HepG2 (cell line): ENCODE measurements around the gene RNU6-8. TPM values are rescaled to one million over a fixed set of nuclear protein-coding genes. Genes with fewer than 3 reads are reported as not detected.

Source experiments
- FOXA1 ChIP-seq, 2 experiments: fragments of 450-650 bp in 1 of 2; sonication (generic) in 1 of 2; formaldehyde crosslinking in 1 of 2; IDR thresholded peaks; 2 replicates each; pipeline versions ENCODE4 v1.4.0 to v1.6.1; 2016 to 2020; ENCODE audit warnings: missing genetic modification reagents in 1 of 2
- KMT2A ChIP-seq: sonication (generic); formaldehyde crosslinking; IDR thresholded peaks from 2 replicates; pipeline ENCODE4 v1.4.0; 2020; ENCODE audit warnings: missing genetic modification reagents
- PHF21A ChIP-seq: sonication (generic); formaldehyde crosslinking; IDR thresholded peaks from 2 replicates; pipeline ENCODE4 v1.5.0; 2020; ENCODE audit warnings: mild to moderate bottlenecking, missing genetic modification reagents
- SOX6 ChIP-seq, 2 experiments: fragments of 450-650 bp in 1 of 2; sonication (generic) in 1 of 2; formaldehyde crosslinking in 1 of 2; IDR thresholded peaks; 2 replicates each; pipeline versions ENCODE4 v1.4.0 to v1.6.1; 2017 to 2020; ENCODE audit warnings: antibody characterized with exemption in 1 of 2, mild to moderate bottlenecking in 1 of 2, missing genetic modification reagents in 1 of 2
- STAT5B ChIP-seq: sonication (generic); formaldehyde crosslinking; IDR thresholded peaks from 2 replicates; pipeline ENCODE4 v1.4.0; 2020; ENCODE audit warnings: missing genetic modification reagents
- TMF1 ChIP-seq: sonication (generic); formaldehyde crosslinking; IDR thresholded peaks from 2 replicates; pipeline ENCODE4 v1.8.1; 2022; ENCODE audit warnings: low read depth, missing genetic modification reagents
- TSC22D2 ChIP-seq: sonication (generic); formaldehyde crosslinking; IDR thresholded peaks from 2 replicates; pipeline ENCODE4 v1.5.1; 2020; ENCODE audit warnings: missing genetic modification reagents, mild to moderate bottlenecking, borderline replicate concordance
- ZBTB20 ChIP-seq: sonication (generic); formaldehyde crosslinking; IDR thresholded peaks from 2 replicates; pipeline ENCODE4 v1.8.1; 2023; ENCODE audit warnings: missing genetic modification reagents, low read depth, mild to moderate bottlenecking, borderline replicate concordance
- ZMYM4 ChIP-seq: sonication (generic); formaldehyde crosslinking; IDR thresholded peaks from 2 replicates; pipeline ENCODE4 v1.8.1; 2023; ENCODE audit warnings: mild to moderate bottlenecking, missing genetic modification reagents
- ZNF788 ChIP-seq: sonication (generic); formaldehyde crosslinking; IDR thresholded peaks from 2 replicates; pipeline ENCODE4 v1.5.0; 2020; ENCODE audit warnings: mild to moderate bottlenecking, missing genetic modification reagents, borderline replicate concordance
- ZNF792 ChIP-seq: IDR thresholded peaks from 2 replicates; pipeline ENCODE4 v1.6.1; 2016
- polyA plus RNA-seq, 8 experiments: library from polyadenylated mRNA; depleted of rRNA in 3 of 8; stranded (reverse) in 7 of 8; unstranded in 1 of 8; fragments of >200 nt; fragmentation: Illumina TruSeq in 4 of 8; extraction: Trizol in 4 of 8; gene quantifications; 2 replicates each; pipeline versions ENCODE4 v1.2.1 to v1.2.3, GENCODE V29; 2011 to 2016; ENCODE audit warnings: low read depth in 4 of 8, missing spikeins in 1 of 8, mixed read lengths in 1 of 8; ENCODE audit not compliant: insufficient read depth in 1 of 8
- total RNA-seq, 5 experiments: library from RNA; depleted of rRNA; stranded (reverse); fragments of >200 nt; fragmentation: Illumina TruSeq; extraction: Trizol; gene quantifications; 2 replicates each; pipeline ENCODE4 v1.2.3, GENCODE V29; 2016; ENCODE audit warnings: low read depth in 1 of 5
- TF ChIP-seq, protein P1 (sequence below): sonication (generic); formaldehyde crosslinking; IDR thresholded peaks from 2 replicates; pipeline ENCODE4 v1.4.0; 2020; ENCODE audit warnings: missing genetic modification reagents
- TF ChIP-seq, protein P2 (sequence below): IDR thresholded peaks from 2 replicates; pipeline ENCODE4 v1.6.1; 2016; ENCODE audit warnings: low read depth
- TF ChIP-seq, protein P3 (sequence below): sonication (generic); formaldehyde crosslinking; IDR thresholded peaks from 2 replicates; pipeline ENCODE4 v1.5.0; 2020; ENCODE audit warnings: mild to moderate bottlenecking, missing genetic modification reagents, moderate library complexity
- TF ChIP-seq, protein P4 (sequence below): IDR thresholded peaks from 2 replicates; pipeline ENCODE4 v1.4.0; 2020; ENCODE audit warnings: mild to moderate bottlenecking, missing genetic modification reagents

Gene RNU6-8
- total and polyA plus RNA-seq, 2 of the 13 experiments (the other 11 are each of a cell fraction or from before 2014, with no cell fraction given), result under 0.01 TPM; not detected in 1

DNA sequence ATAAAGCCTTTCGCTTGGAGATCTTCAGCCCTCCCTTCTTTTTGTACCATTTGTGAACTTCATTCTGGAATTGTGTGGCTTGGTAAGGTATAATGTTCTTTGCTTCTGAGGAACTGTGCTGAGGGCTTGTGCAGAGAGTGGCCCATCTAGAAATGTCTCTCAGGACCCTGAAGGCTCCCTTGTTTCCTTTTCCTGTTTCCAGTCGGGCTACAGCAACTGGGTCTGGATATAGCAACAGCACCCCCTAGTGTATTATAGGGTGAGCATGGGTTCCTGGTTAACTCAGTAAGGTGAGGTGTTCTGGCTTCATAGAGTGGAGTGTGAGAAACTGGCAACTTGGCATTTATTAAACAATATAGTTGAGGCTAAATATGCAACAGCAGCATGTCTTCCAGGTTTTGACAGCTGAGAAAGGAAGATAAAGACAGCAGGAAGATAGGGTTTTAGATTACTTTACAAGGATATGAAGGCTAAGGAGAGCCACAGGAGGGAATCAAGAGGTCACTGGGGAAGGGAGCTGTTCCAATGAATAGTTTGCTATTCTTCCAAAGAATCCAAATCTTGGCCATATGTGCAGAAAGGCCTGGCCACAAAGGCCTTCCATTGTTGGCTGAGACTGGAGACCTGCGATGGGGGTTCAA is 49.1 kb upstream of the RNU6-8 start (continued):
- TF ChIP-seq, protein P1, sequence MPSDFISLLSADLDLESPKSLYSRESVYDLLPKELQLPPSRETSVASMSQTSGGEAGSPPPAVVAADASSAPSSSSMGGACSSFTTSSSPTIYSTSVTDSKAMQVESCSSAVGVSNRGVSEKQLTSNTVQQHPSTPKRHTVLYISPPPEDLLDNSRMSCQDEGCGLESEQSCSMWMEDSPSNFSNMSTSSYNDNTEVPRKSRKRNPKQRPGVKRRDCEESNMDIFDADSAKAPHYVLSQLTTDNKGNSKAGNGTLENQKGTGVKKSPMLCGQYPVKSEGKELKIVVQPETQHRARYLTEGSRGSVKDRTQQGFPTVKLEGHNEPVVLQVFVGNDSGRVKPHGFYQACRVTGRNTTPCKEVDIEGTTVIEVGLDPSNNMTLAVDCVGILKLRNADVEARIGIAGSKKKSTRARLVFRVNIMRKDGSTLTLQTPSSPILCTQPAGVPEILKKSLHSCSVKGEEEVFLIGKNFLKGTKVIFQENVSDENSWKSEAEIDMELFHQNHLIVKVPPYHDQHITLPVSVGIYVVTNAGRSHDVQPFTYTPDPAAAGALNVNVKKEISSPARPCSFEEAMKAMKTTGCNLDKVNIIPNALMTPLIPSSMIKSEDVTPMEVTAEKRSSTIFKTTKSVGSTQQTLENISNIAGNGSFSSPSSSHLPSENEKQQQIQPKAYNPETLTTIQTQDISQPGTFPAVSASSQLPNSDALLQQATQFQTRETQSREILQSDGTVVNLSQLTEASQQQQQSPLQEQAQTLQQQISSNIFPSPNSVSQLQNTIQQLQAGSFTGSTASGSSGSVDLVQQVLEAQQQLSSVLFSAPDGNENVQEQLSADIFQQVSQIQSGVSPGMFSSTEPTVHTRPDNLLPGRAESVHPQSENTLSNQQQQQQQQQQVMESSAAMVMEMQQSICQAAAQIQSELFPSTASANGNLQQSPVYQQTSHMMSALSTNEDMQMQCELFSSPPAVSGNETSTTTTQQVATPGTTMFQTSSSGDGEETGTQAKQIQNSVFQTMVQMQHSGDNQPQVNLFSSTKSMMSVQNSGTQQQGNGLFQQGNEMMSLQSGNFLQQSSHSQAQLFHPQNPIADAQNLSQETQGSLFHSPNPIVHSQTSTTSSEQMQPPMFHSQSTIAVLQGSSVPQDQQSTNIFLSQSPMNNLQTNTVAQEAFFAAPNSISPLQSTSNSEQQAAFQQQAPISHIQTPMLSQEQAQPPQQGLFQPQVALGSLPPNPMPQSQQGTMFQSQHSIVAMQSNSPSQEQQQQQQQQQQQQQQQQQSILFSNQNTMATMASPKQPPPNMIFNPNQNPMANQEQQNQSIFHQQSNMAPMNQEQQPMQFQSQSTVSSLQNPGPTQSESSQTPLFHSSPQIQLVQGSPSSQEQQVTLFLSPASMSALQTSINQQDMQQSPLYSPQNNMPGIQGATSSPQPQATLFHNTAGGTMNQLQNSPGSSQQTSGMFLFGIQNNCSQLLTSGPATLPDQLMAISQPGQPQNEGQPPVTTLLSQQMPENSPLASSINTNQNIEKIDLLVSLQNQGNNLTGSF, result no peak
- TF ChIP-seq TMF1 (CRISPR knock-in tag), result no peak
- no peak for TF ChIP-seq SOX6 (IDR thresholded peaks at IDR 0.05)
- peak; percentile 49; the same call in 1 of the 2 replicates for TF ChIP-seq SOX6 (CRISPR knock-in tag; IDR thresholded peaks at IDR 0.05)
- TF ChIP-seq ZBTB20 (CRISPR knock-in tag), result no peak
- TF ChIP-seq FOXA1 (IDR thresholded peaks at IDR 0.05), result no peak
- 0 out of 2 replicates have a peak, but pooled peaks have one; percentile 35 for TF ChIP-seq FOXA1 (CRISPR knock-in tag; IDR thresholded peaks at IDR 0.05)
- no peak for TF ChIP-seq STAT5B (CRISPR knock-in tag)
- TF ChIP-seq ZMYM4 (CRISPR knock-in tag), result peak; percentile 87
- TF ChIP-seq, protein P2, sequence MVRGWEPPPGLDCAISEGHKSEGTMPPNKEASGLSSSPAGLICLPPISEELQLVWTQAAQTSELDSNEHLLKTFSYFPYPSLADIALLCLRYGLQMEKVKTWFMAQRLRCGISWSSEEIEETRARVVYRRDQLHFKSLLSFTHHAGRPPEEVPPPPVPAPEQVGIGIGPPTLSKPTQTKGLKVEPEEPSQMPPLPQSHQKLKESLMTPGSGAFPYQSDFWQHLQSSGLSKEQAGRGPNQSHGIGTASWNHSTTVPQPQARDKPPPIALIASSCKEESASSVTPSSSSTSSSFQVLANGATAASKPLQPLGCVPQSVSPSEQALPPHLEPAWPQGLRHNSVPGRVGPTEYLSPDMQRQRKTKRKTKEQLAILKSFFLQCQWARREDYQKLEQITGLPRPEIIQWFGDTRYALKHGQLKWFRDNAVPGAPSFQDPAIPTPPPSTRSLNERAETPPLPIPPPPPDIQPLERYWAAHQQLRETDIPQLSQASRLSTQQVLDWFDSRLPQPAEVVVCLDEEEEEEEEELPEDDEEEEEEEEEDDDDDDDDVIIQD (CRISPR knock-in tag), result peak; percentile 89
- TF ChIP-seq ZNF788, result peak; percentile 27; the same call in 1 of the 2 replicates
- TF ChIP-seq, protein P3, sequence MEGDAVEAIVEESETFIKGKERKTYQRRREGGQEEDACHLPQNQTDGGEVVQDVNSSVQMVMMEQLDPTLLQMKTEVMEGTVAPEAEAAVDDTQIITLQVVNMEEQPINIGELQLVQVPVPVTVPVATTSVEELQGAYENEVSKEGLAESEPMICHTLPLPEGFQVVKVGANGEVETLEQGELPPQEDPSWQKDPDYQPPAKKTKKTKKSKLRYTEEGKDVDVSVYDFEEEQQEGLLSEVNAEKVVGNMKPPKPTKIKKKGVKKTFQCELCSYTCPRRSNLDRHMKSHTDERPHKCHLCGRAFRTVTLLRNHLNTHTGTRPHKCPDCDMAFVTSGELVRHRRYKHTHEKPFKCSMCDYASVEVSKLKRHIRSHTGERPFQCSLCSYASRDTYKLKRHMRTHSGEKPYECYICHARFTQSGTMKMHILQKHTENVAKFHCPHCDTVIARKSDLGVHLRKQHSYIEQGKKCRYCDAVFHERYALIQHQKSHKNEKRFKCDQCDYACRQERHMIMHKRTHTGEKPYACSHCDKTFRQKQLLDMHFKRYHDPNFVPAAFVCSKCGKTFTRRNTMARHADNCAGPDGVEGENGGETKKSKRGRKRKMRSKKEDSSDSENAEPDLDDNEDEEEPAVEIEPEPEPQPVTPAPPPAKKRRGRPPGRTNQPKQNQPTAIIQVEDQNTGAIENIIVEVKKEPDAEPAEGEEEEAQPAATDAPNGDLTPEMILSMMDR (CRISPR knock-in tag), result peak; percentile 99
- peak; percentile 20; the same call in 1 of the 2 replicates for TF ChIP-seq PHF21A (CRISPR knock-in tag)
- peak; percentile 75; the same call in 1 of the 2 replicates for TF ChIP-seq ZNF792 (CRISPR knock-in tag)
- TF ChIP-seq TSC22D2 (CRISPR knock-in tag), result peak; percentile 94; the same call in 1 of the 2 replicates
- TF ChIP-seq KMT2A, result peak; percentile 75; the same call in 1 of the 2 replicates
- TF ChIP-seq, protein P4, sequence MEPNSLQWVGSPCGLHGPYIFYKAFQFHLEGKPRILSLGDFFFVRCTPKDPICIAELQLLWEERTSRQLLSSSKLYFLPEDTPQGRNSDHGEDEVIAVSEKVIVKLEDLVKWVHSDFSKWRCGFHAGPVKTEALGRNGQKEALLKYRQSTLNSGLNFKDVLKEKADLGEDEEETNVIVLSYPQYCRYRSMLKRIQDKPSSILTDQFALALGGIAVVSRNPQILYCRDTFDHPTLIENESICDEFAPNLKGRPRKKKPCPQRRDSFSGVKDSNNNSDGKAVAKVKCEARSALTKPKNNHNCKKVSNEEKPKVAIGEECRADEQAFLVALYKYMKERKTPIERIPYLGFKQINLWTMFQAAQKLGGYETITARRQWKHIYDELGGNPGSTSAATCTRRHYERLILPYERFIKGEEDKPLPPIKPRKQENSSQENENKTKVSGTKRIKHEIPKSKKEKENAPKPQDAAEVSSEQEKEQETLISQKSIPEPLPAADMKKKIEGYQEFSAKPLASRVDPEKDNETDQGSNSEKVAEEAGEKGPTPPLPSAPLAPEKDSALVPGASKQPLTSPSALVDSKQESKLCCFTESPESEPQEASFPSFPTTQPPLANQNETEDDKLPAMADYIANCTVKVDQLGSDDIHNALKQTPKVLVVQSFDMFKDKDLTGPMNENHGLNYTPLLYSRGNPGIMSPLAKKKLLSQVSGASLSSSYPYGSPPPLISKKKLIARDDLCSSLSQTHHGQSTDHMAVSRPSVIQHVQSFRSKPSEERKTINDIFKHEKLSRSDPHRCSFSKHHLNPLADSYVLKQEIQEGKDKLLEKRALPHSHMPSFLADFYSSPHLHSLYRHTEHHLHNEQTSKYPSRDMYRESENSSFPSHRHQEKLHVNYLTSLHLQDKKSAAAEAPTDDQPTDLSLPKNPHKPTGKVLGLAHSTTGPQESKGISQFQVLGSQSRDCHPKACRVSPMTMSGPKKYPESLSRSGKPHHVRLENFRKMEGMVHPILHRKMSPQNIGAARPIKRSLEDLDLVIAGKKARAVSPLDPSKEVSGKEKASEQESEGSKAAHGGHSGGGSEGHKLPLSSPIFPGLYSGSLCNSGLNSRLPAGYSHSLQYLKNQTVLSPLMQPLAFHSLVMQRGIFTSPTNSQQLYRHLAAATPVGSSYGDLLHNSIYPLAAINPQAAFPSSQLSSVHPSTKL (CRISPR knock-in tag), result peak; percentile 72
